22Rv1 (cell line): ENCODE results near the gene SUPT4H1.

Experiments used
- ZFX ChIP-seq: fragments of 450-650 bp; IDR thresholded peaks from 2 replicates; pipeline ENCODE4 v1.6.1; 2017; ENCODE audit warnings: antibody characterized with exemption, borderline replicate concordance
- TF ChIP-seq, protein P1 (sequence below): fragments of 450-650 bp; IDR thresholded peaks from 2 replicates; pipeline ENCODE4 v1.5.1; 2017; ENCODE audit warnings: mild to moderate bottlenecking

DNA sequence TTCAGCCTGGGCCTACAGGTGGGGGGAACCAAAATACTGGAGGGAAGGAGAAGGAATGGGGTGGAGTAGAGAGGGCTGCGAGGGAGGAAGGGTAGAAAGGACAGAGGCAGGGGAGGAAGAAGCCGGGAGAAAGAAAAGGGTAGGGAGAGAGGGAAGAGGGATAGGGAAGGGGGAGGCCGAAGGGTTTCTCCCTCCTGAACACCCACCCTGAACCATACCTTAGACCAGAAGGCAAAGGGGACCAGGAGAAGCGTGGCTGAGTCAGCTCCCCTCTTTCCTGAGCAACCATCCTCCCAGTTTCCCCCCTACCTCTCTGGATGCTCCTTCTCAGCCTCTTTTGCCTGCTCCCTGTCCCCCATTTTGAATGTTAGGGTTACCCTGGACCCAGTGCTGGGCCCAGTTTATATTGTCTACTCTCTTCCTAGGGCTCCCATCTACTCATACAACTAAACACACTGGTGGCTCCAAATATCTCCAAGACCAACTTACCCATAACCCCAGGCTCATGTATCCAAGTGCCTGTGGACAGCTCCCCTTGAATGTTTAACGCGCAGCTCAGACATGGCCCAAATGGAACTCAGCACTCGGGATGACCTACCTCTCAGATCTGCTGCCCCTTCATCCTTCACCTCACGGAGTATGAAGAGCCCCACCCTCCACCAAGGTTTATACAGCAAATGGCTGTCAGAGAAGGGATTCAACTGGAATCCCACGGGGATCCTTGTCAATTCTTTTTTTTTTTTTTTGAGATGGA lies 31.3 kb downstream of the SUPT4H1 start:
- TF ChIP-seq, protein P1, sequence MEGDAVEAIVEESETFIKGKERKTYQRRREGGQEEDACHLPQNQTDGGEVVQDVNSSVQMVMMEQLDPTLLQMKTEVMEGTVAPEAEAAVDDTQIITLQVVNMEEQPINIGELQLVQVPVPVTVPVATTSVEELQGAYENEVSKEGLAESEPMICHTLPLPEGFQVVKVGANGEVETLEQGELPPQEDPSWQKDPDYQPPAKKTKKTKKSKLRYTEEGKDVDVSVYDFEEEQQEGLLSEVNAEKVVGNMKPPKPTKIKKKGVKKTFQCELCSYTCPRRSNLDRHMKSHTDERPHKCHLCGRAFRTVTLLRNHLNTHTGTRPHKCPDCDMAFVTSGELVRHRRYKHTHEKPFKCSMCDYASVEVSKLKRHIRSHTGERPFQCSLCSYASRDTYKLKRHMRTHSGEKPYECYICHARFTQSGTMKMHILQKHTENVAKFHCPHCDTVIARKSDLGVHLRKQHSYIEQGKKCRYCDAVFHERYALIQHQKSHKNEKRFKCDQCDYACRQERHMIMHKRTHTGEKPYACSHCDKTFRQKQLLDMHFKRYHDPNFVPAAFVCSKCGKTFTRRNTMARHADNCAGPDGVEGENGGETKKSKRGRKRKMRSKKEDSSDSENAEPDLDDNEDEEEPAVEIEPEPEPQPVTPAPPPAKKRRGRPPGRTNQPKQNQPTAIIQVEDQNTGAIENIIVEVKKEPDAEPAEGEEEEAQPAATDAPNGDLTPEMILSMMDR: no peak
- TF ChIP-seq ZFX: no peak
